ENCODE results near the gene SAMD10. TPM values are rescaled to one million over a fixed set of nuclear protein-coding genes. Genes with fewer than 3 reads are reported as not detected.
"Not testable (repeated sequence)": the region's sequence is repeated elsewhere in the genome, so short reads cannot be mapped to it uniquely, and the experiment has no call there.

Gene SAMD10
- total RNA-seq (2014; rRNA removed; shearing (Covaris generic)), result not detected in 2 replicates

- DNase-seq (ENCODE audit: low spot score), result no peak
These were observed at the start of gene SAMD10 for GRCh38 chr20:63979557-63980316. Gene SAMD10 (minus strand): TSS chr20:63979642. CDS start chr20:63979467, 175 bp downstream.

- no peak for DNase-seq (ENCODE audit: low spot score)
These were observed 48.7 kb upstream of the SAMD10 start for GRCh38 chr20:64027981-64028685.

GRCh38 chr20:64025826-64026412, 46.5 kb upstream of the SAMD10 start:
- no peak for DNase-seq (ENCODE audit: low spot score)

- DNase-seq (ENCODE audit: low spot score), result no peak
These were observed 45.8 kb upstream of the SAMD10 start for GRCh38 chr20:64025101-64025825.

GRCh38 chr20:64024141-64024990, 44.9 kb upstream of the SAMD10 start:
- DNase-seq (ENCODE audit: low spot score), result no peak

GRCh38 chr20:64023361-64024140, 44.1 kb upstream of the SAMD10 start:
- DNase-seq (ENCODE audit: low spot score), result no peak

- no peak for DNase-seq (ENCODE audit: low spot score)
These were observed 43.4 kb upstream of the SAMD10 start for GRCh38 chr20:64022671-64023360.

- DNase-seq (ENCODE audit: low spot score), result no peak
These were observed 41.9 kb upstream of the SAMD10 start for GRCh38 chr20:64021124-64021975.

- DNase-seq (ENCODE audit: low spot score), result no peak
These were observed 36.2 kb upstream of the SAMD10 start for GRCh38 chr20:64015635-64016034.

GRCh38 chr20:64012385-64013154, 33.1 kb upstream of the SAMD10 start:
- not testable (repeated sequence) for DNase-seq (ENCODE audit: low spot score)

- DNase-seq (ENCODE audit: low spot score), result no peak
These were observed 31.9 kb upstream of the SAMD10 start for GRCh38 chr20:64011366-64011779.

- DNase-seq (ENCODE audit: low spot score), result no peak
These were observed 31.3 kb upstream of the SAMD10 start for GRCh38 chr20:64010711-64011237.

- no peak for DNase-seq (ENCODE audit: low spot score)
These were observed 30.5 kb upstream of the SAMD10 start for GRCh38 chr20:64009811-64010387.

- DNase-seq (ENCODE audit: low spot score), result no peak
These were observed 27.5 kb upstream of the SAMD10 start for GRCh38 chr20:64006902-64007301.

GRCh38 chr20:64006490-64006889, 27.0 kb upstream of the SAMD10 start:
- no peak for DNase-seq (ENCODE audit: low spot score)

- DNase-seq (ENCODE audit: low spot score), result no peak
These were observed 26.0 kb upstream of the SAMD10 start for GRCh38 chr20:64005394-64005793.

Data from H4 (cell line).